HEK293T (cell line): Measurements from ENCODE around the gene FAM171A2.
"Not testable (repeated sequence)": the region's sequence is repeated elsewhere in the genome, so short reads cannot be mapped to it uniquely, and the experiment has no call there.

ENCODE experiments used
- FOXA1 ChIP-seq: fragments of 450-650 bp; IDR thresholded peaks from 2 replicates; pipeline ENCODE4 v1.6.1; 2016; ENCODE audit warnings: mild to moderate bottlenecking
- LEF1 ChIP-seq: fragments of 450-650 bp; IDR thresholded peaks from 2 replicates; pipeline ENCODE4 v1.6.1; 2017; ENCODE audit warnings: mild to moderate bottlenecking, borderline replicate concordance

- TF ChIP-seq FOXA1, LEF1: not testable (repeated sequence)
These were observed 30.5 kb upstream of the FAM171A2 start for GRCh38 chr17:44394112-44394511.
